B cell (primary cell): Measurements from ENCODE around the gene FBXO34. TPM values are rescaled to one million over a fixed set of nuclear protein-coding genes. Genes with fewer than 3 reads are reported as not detected.

ENCODE experiments used
- ATAC-seq: fragments of 200-7000 bp; cut with Tn5 transposase; one replicate; pipeline ENCODE4 v1.10.0; 2021; ENCODE audit warnings: low read depth, mild to moderate bottlenecking, moderate number of reproducible peaks, moderate library complexity
- CTCF ChIA-PET: fragments of 350-600 bp; sonication (Branson Sonifier 250); formaldehyde crosslinking; loops from one replicate; lab custom pipeline; 2021; ENCODE audit warnings: antibody characterized with exemption, inconsistent platforms; lab: Charles Lee
- POLR2A ChIA-PET: fragments of 350-600 bp; sonication (Branson Sonifier 250); formaldehyde crosslinking; loops from one replicate; lab custom pipeline; 2021; ENCODE audit warnings: antibody characterized with exemption; lab: Charles Lee
- DNase-seq: peaks from one replicate; pipeline ENCODE4 v3.0.0; 2013
- H2AFZ ChIP-seq: 2 replicates; pipeline ENCODE4 v1.6.1; 2012; ENCODE audit warnings: mild to moderate bottlenecking, low read depth, low read length; ENCODE audit not compliant: insufficient read depth, poor library complexity, severe bottlenecking
- H3K27ac ChIP-seq, 2 donors: 1 replicate in 1 of 2; 2 replicates in 1 of 2; pipeline ENCODE4 v1.5.1; 2012 to 2013; ENCODE audit warnings: low read length in 2 of 2, mild to moderate bottlenecking in 2 of 2, moderate library complexity in 1 of 2
- H3K27me3 ChIP-seq, 4 experiments: fragments of 200-600 bp in 1 of 4; sonication (generic) in 1 of 4; replicated peaks in 1 of 4; 1 replicate in 2 of 4; 2 replicates in 2 of 4; pipeline versions ENCODE4 v1.6.1 to v1.7.0; 2013 to 2016; ENCODE audit warnings: low read length in 3 of 4, mild to moderate bottlenecking in 2 of 4, mixed read lengths in 1 of 4, moderate library complexity in 1 of 4; ENCODE audit not compliant: insufficient read depth in 4 of 4, control insufficient read depth in 3 of 4; ENCODE audit errors: control extremely low read depth in 1 of 4
- H3K36me3 ChIP-seq, 2 experiments: replicated peaks in 1 of 2; 1 replicate in 1 of 2; 2 replicates in 1 of 2; pipeline versions ENCODE4 v1.6.1 to v1.7.1; 2013; ENCODE audit warnings: low read length in 1 of 2; ENCODE audit not compliant: insufficient read depth in 2 of 2, control insufficient read depth in 1 of 2; ENCODE audit errors: control extremely low read depth in 1 of 2, extremely low read depth in 1 of 2
- H3K4me1 ChIP-seq, 2 donors: fragments of 200-600 bp in 1 of 2; sonication (generic) in 1 of 2; 1 replicate in 1 of 2; 2 replicates in 1 of 2; pipeline versions ENCODE4 v1.5.1 to v1.6.1; 2013 to 2017; ENCODE audit warnings: low read length in 2 of 2; ENCODE audit not compliant: control insufficient read depth in 2 of 2, insufficient read depth in 2 of 2
- H3K4me2 ChIP-seq: replicated peaks from 2 replicates; pipeline ENCODE3; 2012; ENCODE audit warnings: mild to moderate bottlenecking, low read depth, low read length; ENCODE audit not compliant: poor library complexity, severe bottlenecking
- H3K4me3 ChIP-seq, 5 experiments: fragments of 200-600 bp in 1 of 5; sonication (generic) in 1 of 5; 1 replicate in 3 of 5; 2 replicates in 2 of 5; pipeline versions ENCODE4 v1.5.1 to v1.7.0; 2011 to 2016; ENCODE audit warnings: low read length in 4 of 5, mild to moderate bottlenecking in 4 of 5, low read depth in 2 of 5, control low read depth in 1 of 5, moderate library complexity in 1 of 5; ENCODE audit not compliant: insufficient read depth in 1 of 5; ENCODE audit errors: control extremely low read depth in 1 of 5, extremely low read depth in 1 of 5
- H3K79me2 ChIP-seq: fragments of 200-600 bp; sonication (generic); one replicate; pipeline ENCODE4 v1.6.0; 2016; ENCODE audit warnings: low read length; ENCODE audit not compliant: control insufficient read depth, insufficient read depth
- H3K9ac ChIP-seq: fragments of 200-600 bp; sonication (generic); 2 replicates; pipeline ENCODE4 v1.6.1; 2017; ENCODE audit warnings: mild to moderate bottlenecking, low read length, moderate library complexity
- H3K9me3 ChIP-seq, 3 donors: one replicate each; pipeline versions ENCODE4 v1.6.1 to v1.7.1; 2013; ENCODE audit warnings: low read length in 2 of 3; ENCODE audit not compliant: control insufficient read depth in 2 of 3, insufficient read depth in 1 of 3; ENCODE audit errors: control extremely low read depth in 1 of 3
- H4K20me1 ChIP-seq: 2 replicates; pipeline ENCODE4 v1.6.0; 2012; ENCODE audit warnings: mild to moderate bottlenecking, low read length; ENCODE audit not compliant: insufficient read depth, control insufficient read depth, poor library complexity, severe bottlenecking
- H3K27ac Mint-ChIP-seq: one replicate; pipeline ENCODE4 v1.8.0; 2021; ENCODE audit warnings: mixed read lengths
- H3K27me3 Mint-ChIP-seq: one replicate; pipeline ENCODE4 v1.8.0; 2021; ENCODE audit warnings: mixed read lengths
- H3K4me1 Mint-ChIP-seq: one replicate; pipeline ENCODE4 v1.8.0; 2021; ENCODE audit warnings: mixed read lengths
- H3K4me3 Mint-ChIP-seq: one replicate; pipeline ENCODE4 v1.8.0; 2021; ENCODE audit warnings: mixed read lengths
- H3K9me3 Mint-ChIP-seq: one replicate; pipeline ENCODE4 v1.8.0; 2022; ENCODE audit warnings: mixed read lengths; ENCODE audit not compliant: insufficient read depth
- EZH2 ChIP-seq: IDR thresholded peaks from 2 replicates; pipeline ENCODE4 v1.6.1; 2012; ENCODE audit warnings: borderline replicate concordance, low read depth, mild to moderate bottlenecking, moderate library complexity, low read length; ENCODE audit not compliant: insufficient read depth, poor library complexity, severe bottlenecking
- WGBS: methylation state at CpG from one replicate; pipeline ENCODE4 v1.1.5; 2013; ENCODE audit warnings: missing lambda C conversion rate; ENCODE audit not compliant: insufficient coverage; 5-methylcytosine and 5-hydroxymethylcytosine counted together
- intact Hi-C: fragments of 100-400 bp; cut with micrococcal nuclease; formaldehyde crosslinking; loops from one replicate; pipeline ENCODE4 v1.10.0; 2022
- polyA plus RNA-seq: library from polyadenylated mRNA; depleted of rRNA; stranded (reverse); fragments of >200 nt; gene quantifications from 2 replicates; pipeline ENCODE4 v1.2.3, GENCODE V29; 2012
- total RNA-seq, 2 donors: library from RNA; stranded (reverse); fragments of 120-200 nt in 1 of 2; gene quantifications; 1 replicate in 1 of 2; 2 replicates in 1 of 2; pipeline versions ENCODE4 v1.2.3 to v1.2.4, GENCODE V29; 2013 to 2022
- TF ChIP-seq, protein P1 (sequence below): fragments of 200-600 bp; IDR thresholded peaks from one replicate; pipeline ENCODE4 v1.8.0; 2022; ENCODE audit warnings: antibody characterized with exemption, mild to moderate bottlenecking

Gene FBXO34
- total and polyA plus RNA-seq, 2 donors (not counting 1 experiment from before 2014, with no cell fraction given) = 8.1 to 27.5 TPM

DNA sequence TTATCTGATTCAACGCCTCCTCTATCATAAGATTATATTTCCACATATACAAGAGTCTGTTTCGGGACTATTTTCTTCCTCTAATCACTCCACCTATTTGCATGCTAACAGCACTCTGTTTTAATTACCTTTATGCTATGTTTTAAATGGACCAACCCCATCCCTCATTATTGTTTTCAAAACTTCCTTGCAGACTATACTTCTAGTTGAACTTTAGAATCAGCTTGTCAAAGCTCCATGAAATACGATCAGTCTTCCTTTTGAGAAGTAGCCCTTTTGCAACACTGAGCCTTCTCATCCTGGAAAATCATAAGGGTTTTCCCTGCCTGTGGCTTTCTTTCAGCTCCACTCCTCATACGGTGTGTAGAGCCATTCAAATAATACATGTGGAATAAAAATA is 103.5 kb downstream of the FBXO34 start:
- TF ChIP-seq, protein P1, sequence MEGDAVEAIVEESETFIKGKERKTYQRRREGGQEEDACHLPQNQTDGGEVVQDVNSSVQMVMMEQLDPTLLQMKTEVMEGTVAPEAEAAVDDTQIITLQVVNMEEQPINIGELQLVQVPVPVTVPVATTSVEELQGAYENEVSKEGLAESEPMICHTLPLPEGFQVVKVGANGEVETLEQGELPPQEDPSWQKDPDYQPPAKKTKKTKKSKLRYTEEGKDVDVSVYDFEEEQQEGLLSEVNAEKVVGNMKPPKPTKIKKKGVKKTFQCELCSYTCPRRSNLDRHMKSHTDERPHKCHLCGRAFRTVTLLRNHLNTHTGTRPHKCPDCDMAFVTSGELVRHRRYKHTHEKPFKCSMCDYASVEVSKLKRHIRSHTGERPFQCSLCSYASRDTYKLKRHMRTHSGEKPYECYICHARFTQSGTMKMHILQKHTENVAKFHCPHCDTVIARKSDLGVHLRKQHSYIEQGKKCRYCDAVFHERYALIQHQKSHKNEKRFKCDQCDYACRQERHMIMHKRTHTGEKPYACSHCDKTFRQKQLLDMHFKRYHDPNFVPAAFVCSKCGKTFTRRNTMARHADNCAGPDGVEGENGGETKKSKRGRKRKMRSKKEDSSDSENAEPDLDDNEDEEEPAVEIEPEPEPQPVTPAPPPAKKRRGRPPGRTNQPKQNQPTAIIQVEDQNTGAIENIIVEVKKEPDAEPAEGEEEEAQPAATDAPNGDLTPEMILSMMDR = no peak
- TF ChIP-seq EZH2 = no peak
- no peaks in the 10 kb centered on the region for H3K4me1 ChIP-seq
- no peaks in the 10 kb centered on the region for H4K20me1 ChIP-seq
- H3K9me3 Mint-ChIP-seq = no peaks in the 10 kb centered on the region
- DNase-seq = no peak
- peaks cover 12 to 52% of the 10 kb centered on the region in 2 experiments for H3K36me3 ChIP-seq
- no peak for ATAC-seq
- WGBS = 65% methylated on average over 2 of the region's 4 CpGs
- no peaks in the 10 kb centered on the region for H3K9me3 ChIP-seq
- H3K4me1 Mint-ChIP-seq = peaks cover 8% of the 10 kb centered on the region
- no peaks in the 10 kb centered on the region for H3K27me3 Mint-ChIP-seq
- no peak overlapping the region for H3K27ac Mint-ChIP-seq
- no peaks in the 10 kb centered on the region for H3K79me2 ChIP-seq
- H2AFZ ChIP-seq = no peak overlapping the region
- no peak overlapping the region for H3K27ac ChIP-seq
- intact Hi-C loops = no loop called here
- H3K4me3 ChIP-seq = no peak overlapping the region
- no peak overlapping the region for H3K4me3 Mint-ChIP-seq
- no peak overlapping the region for H3K9ac ChIP-seq
- no peaks in the 10 kb centered on the region for H3K27me3 ChIP-seq
- CTCF ChIA-PET = interaction anchor here (0.5 kb wide), 1 partner anchor 60 kb away, joined by 3 read pairs; no protein-coding TSS in a partner anchor
- POLR2A ChIA-PET = no interaction called here
- H3K4me2 ChIP-seq = no peak overlapping the region

GRCh38 chr14:55377236-55377635 is 106.0 kb downstream of the FBXO34 start:
- Histone ChIP-seq H4K20me1 (no peaks in the 10 kb centered on the region), H3K9ac (no peak overlapping the region), H3K4me3 (no peak overlapping the region), H2AFZ (no peak overlapping the region), H3K27ac (no peak overlapping the region), H3K4me1 (no peaks in the 10 kb centered on the region), H3K36me3 (peaks cover 15 to 62% of the 10 kb centered on the region in 2 experiments), H3K9me3 (no peaks in the 10 kb centered on the region), H3K79me2 (no peaks in the 10 kb centered on the region), H3K27me3 (no peaks in the 10 kb centered on the region), H3K4me2 (no peak overlapping the region)
- Mint-ChIP-seq H3K27me3 (no peaks in the 10 kb centered on the region), H3K4me1 (peaks cover 8% of the 10 kb centered on the region), H3K27ac (no peak overlapping the region), H3K4me3 (no peak overlapping the region), H3K9me3 (no peaks in the 10 kb centered on the region)
- ATAC-seq = no peak
- WGBS = 100% methylated on average over 3 of the region's 5 CpGs
- intact Hi-C loops = no loop called here
- TF ChIP-seq, protein P1 = no peak
- TF ChIP-seq EZH2 = no peak
- no peak for DNase-seq
- ChIA-PET CTCF (interaction anchor here (1.1 kb wide), 1 partner anchor 23 kb away, joined by 4 read pairs; no protein-coding TSS in a partner anchor), POLR2A (no interaction called here)
